NCI-H1092 treated with DMSO at 0.1 percent for 48 hours (cell line): ENCODE data around the gene CD37.
"Not testable (repeated sequence)": the region's sequence is repeated elsewhere in the genome, so short reads cannot be mapped to it uniquely, and the experiment has no call there.

ENCODE experiments used
- DNase-seq: peaks from one replicate; lab custom pipeline; 2025; lab: John Stamatoyannopoulos, UW

Gene CD37

GRCh38 chr19:49335071-49335783 is at the start of gene CD37:
CD37 (plus strand) TSS chr19:49335406; CDS start chr19:49335541, 135 bp downstream.
- no peak for DNase-seq

- no peak for DNase-seq
These were observed 48.0 kb upstream of the CD37 start for GRCh38 chr19:49287141-49287770.

GRCh38 chr19:49288205-49288604 is 47.0 kb upstream of the CD37 start:
- DNase-seq = not testable (repeated sequence)

GRCh38 chr19:49289286-49289685 is 45.9 kb upstream of the CD37 start:
- DNase-seq = not testable (repeated sequence)

- DNase-seq = no peak
These were observed 44.7 kb upstream of the CD37 start for GRCh38 chr19:49290517-49290916.

GRCh38 chr19:49294401-49294800 is 40.8 kb upstream of the CD37 start:
- no peak for DNase-seq

- no peak for DNase-seq
These were observed 39.9 kb upstream of the CD37 start for GRCh38 chr19:49295208-49295880.

GRCh38 chr19:49297403-49297802 is 37.8 kb upstream of the CD37 start:
- DNase-seq = no peak

- DNase-seq = not testable (repeated sequence)
These were observed 36.6 kb upstream of the CD37 start for GRCh38 chr19:49298653-49299052.

- peak; percentile 14 for DNase-seq
These were observed 33.9 kb upstream of the CD37 start for GRCh38 chr19:49301165-49301865.

GRCh38 chr19:49301866-49302252 is 33.3 kb upstream of the CD37 start:
- DNase-seq = no peak

GRCh38 chr19:49306734-49307133 is 28.5 kb upstream of the CD37 start:
- not testable (repeated sequence) for DNase-seq

- no peak for DNase-seq
These were observed 26.1 kb upstream of the CD37 start for GRCh38 chr19:49309087-49309486.

GRCh38 chr19:49315111-49315510 is 20.1 kb upstream of the CD37 start:
- DNase-seq = no peak

GRCh38 chr19:49316284-49316683 is 18.9 kb upstream of the CD37 start:
- DNase-seq = no peak

GRCh38 chr19:49318296-49318695 is 16.9 kb upstream of the CD37 start:
- no peak for DNase-seq

GRCh38 chr19:49324801-49325576 is 10.2 kb upstream of the CD37 start, which contains the start of gene SLC6A16:
SLC6A16 (minus strand) TSS chr19:49325191; CDS start chr19:49311347, 13,844 bp downstream.
- no peak for DNase-seq

GRCh38 chr19:49325756-49326155 is 9.4 kb upstream of the CD37 start:
- not testable (repeated sequence) for DNase-seq

- no peak for DNase-seq
These were observed 9.0 kb upstream of the CD37 start for GRCh38 chr19:49326165-49326704.

GRCh38 chr19:49327878-49328544 is 7.2 kb upstream of the CD37 start:
- no peak for DNase-seq

- no peak for DNase-seq
These were observed 6.5 kb upstream of the CD37 start for GRCh38 chr19:49328741-49329140.
